ENCODE measurements around the gene NOS1. TPM values are rescaled to one million over a fixed set of nuclear protein-coding genes. Genes with fewer than 3 reads are reported as not detected.

Gene NOS1
- total RNA-seq, 1 donor from 2014 or later = 0.05 TPM

DNA sequence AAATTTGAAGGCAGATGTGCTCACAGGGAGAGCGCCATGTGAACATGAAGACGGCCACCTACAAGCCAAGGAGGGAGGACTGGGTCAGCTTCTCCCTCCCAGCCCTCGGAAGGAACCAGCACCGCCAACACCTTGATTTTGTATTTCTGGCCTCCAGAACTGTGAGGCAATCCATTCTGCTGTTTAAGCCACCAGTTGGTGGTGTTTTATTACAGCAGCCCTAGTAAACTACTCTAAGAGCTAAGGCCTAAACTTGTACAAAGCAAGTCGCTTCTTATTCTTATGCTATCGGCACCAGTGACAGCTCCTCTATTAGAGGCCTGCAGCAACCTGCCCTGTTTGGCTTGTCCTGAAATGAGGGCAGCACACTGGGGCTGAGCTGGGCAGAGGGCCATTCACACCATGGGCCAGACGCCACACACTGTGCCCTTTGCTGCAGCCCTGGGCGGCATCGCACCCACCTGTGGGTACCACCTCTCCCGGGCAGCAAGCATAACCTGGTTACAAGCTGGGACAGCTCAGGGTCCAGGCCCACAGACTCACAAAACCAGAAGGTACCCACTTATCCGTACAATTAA lies 62.7 kb downstream of the NOS1 start:
- H3K4me1 Mint-ChIP-seq (ENCODE audit: unreplicated experiment) = no peaks in the 10 kb centered on the region
- TF ChIP-seq, protein P1, sequence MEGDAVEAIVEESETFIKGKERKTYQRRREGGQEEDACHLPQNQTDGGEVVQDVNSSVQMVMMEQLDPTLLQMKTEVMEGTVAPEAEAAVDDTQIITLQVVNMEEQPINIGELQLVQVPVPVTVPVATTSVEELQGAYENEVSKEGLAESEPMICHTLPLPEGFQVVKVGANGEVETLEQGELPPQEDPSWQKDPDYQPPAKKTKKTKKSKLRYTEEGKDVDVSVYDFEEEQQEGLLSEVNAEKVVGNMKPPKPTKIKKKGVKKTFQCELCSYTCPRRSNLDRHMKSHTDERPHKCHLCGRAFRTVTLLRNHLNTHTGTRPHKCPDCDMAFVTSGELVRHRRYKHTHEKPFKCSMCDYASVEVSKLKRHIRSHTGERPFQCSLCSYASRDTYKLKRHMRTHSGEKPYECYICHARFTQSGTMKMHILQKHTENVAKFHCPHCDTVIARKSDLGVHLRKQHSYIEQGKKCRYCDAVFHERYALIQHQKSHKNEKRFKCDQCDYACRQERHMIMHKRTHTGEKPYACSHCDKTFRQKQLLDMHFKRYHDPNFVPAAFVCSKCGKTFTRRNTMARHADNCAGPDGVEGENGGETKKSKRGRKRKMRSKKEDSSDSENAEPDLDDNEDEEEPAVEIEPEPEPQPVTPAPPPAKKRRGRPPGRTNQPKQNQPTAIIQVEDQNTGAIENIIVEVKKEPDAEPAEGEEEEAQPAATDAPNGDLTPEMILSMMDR (IDR thresholded peaks at IDR 0.05; ENCODE audit: unreplicated experiment) = no peak
- DNase-seq (ENCODE audit: low spot score) = no peak
- H3K27me3 Mint-ChIP-seq (ENCODE audit: unreplicated experiment) = no peaks in the 10 kb centered on the region
- peaks cover 8% of the 10 kb centered on the region for H3K36me3 Mint-ChIP-seq (ENCODE audit: low read depth, unreplicated experiment)
- no peaks in the 10 kb centered on the region for H3K9me3 Mint-ChIP-seq (ENCODE audit: unreplicated experiment)
- H3K4me3 Mint-ChIP-seq (ENCODE audit: unreplicated experiment) = no peak overlapping the region
- no peak overlapping the region for H3K27ac Mint-ChIP-seq (ENCODE audit: unreplicated experiment)

DNA sequence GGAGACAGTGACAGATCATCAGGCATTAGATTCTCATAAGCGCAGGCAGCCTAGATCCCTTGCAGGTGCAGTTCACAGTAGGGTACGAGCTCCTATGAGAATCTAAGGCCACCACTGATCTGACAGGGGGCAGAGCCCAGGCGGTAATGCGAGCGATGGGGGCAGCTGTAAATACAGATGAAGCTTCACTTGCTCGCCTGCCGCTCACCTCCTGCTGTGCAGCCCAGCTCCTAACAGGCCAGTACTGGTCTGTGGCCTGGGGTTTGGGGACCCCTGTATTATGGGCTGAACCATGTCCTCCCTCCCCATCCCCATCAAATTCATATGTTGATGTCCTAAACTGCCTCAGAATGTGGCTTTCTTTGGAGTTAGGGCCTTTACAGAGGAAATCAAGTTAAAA lies 63.2 kb downstream of the NOS1 start:
- H3K9me3 Mint-ChIP-seq (ENCODE audit: unreplicated experiment) = no peaks in the 10 kb centered on the region
- peaks cover 8% of the 10 kb centered on the region for H3K36me3 Mint-ChIP-seq (ENCODE audit: low read depth, unreplicated experiment)
- H3K4me3 Mint-ChIP-seq (ENCODE audit: unreplicated experiment) = no peak overlapping the region
- no peaks in the 10 kb centered on the region for H3K27me3 Mint-ChIP-seq (ENCODE audit: unreplicated experiment)
- no peak for DNase-seq (ENCODE audit: low spot score)
- TF ChIP-seq, protein P1 (IDR thresholded peaks at IDR 0.05; ENCODE audit: unreplicated experiment) = no peak
- no peak overlapping the region for H3K27ac Mint-ChIP-seq (ENCODE audit: unreplicated experiment)
- H3K4me1 Mint-ChIP-seq (ENCODE audit: unreplicated experiment) = no peaks in the 10 kb centered on the region

DNA sequence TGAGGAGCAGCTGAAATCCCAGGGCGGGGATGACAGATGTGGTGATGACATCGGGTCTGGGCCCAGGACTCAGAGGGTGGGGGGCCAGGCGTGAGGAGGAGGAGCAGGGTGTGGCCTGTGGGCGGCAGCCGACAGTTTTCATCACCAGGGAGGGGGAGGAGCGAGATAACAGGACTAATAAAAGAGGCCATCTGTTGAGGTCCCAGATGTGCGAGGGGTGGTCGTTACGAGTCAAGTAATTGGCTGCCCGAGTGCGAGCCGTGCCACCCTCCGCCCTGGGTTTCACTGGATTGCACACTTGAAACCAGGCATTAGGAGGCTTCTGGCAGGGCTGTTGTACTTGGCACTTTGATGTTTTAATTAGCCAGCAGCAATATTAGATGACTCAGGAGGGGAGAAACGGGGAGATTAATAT lies 67.2 kb downstream of the NOS1 start:
- H3K36me3 Mint-ChIP-seq (ENCODE audit: low read depth, unreplicated experiment) = peaks cover 8% of the 10 kb centered on the region
- H3K4me3 Mint-ChIP-seq (ENCODE audit: unreplicated experiment) = no peak overlapping the region
- TF ChIP-seq, protein P1 (IDR thresholded peaks at IDR 0.05; ENCODE audit: unreplicated experiment) = no peak
- no peaks in the 10 kb centered on the region for H3K4me1 Mint-ChIP-seq (ENCODE audit: unreplicated experiment)
- H3K9me3 Mint-ChIP-seq (ENCODE audit: unreplicated experiment) = no peaks in the 10 kb centered on the region
- H3K27me3 Mint-ChIP-seq (ENCODE audit: unreplicated experiment) = no peaks in the 10 kb centered on the region
- H3K27ac Mint-ChIP-seq (ENCODE audit: unreplicated experiment) = no peak overlapping the region
- no peak for DNase-seq (ENCODE audit: low spot score)

DNA sequence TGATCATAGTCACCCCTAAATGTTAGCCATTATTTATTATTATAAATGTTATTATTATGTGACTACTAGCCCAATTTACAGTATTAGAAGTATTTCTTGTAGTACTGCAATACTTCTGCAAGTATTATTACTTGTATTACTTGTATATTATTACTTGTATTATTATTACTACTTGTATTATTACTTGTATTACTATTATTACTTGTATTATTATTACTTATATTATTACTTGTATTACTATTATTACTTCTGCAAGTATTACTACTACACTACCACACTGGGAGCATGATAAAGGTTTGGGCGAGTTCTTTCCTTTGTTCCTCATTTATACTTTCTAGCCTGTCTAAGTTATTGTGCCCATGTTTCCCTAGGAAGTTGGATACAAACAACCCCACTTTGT lies 67.9 kb downstream of the NOS1 start:
- Mint-ChIP-seq H3K36me3 (ENCODE audit: low read depth, unreplicated experiment) (peaks cover 8% of the 10 kb centered on the region), H3K9me3 (ENCODE audit: unreplicated experiment) (no peaks in the 10 kb centered on the region), H3K4me3 (ENCODE audit: unreplicated experiment) (no peak overlapping the region), H3K27me3 (ENCODE audit: unreplicated experiment) (no peaks in the 10 kb centered on the region), H3K4me1 (ENCODE audit: unreplicated experiment) (no peaks in the 10 kb centered on the region), H3K27ac (ENCODE audit: unreplicated experiment) (no peak overlapping the region)
- TF ChIP-seq, protein P1 (IDR thresholded peaks at IDR 0.05; ENCODE audit: unreplicated experiment) = no peak
- no peak for DNase-seq (ENCODE audit: low spot score)

DNA sequence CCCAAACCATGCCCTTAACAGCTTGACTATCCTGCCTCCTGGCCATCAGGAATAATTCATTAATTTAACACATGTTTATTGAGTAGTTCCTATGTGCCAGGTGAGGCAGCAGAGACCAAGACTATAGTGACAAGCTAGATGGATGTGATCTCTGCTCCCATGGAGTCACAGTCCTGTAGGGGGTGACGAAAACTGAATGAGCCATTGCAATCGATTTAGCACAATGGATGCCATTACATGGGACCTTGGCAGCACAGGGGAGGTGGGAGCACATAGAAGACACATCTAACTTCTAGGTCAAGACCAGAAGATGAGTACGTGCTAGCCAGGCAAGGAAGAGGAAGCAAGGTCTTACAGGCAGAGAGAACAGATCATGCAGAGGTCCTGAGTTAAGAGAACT lies 68.7 kb downstream of the NOS1 start:
- no peaks in the 10 kb centered on the region for H3K4me1 Mint-ChIP-seq (ENCODE audit: unreplicated experiment)
- no peaks in the 10 kb centered on the region for H3K27me3 Mint-ChIP-seq (ENCODE audit: unreplicated experiment)
- H3K9me3 Mint-ChIP-seq (ENCODE audit: unreplicated experiment) = no peaks in the 10 kb centered on the region
- no peak overlapping the region for H3K27ac Mint-ChIP-seq (ENCODE audit: unreplicated experiment)
- TF ChIP-seq, protein P1 (IDR thresholded peaks at IDR 0.05; ENCODE audit: unreplicated experiment) = no peak
- H3K4me3 Mint-ChIP-seq (ENCODE audit: unreplicated experiment) = no peak overlapping the region
- H3K36me3 Mint-ChIP-seq (ENCODE audit: low read depth, unreplicated experiment) = peaks cover 8% of the 10 kb centered on the region
- DNase-seq (ENCODE audit: low spot score) = no peak
